B cell (primary cell): ENCODE results near the gene UPK3BL2. TPM values are rescaled to one million over a fixed set of nuclear protein-coding genes. Genes with fewer than 3 reads are reported as not detected.
A peak's percentile ranks its signal among the peaks of the same experiment; 100 is the strongest.
"Not testable (repeated sequence)": the region's sequence is repeated elsewhere in the genome, so short reads cannot be mapped to it uniquely, and the experiment has no call there.

Experiments
- ATAC-seq: fragments of 200-7000 bp; cut with Tn5 transposase; one replicate; pipeline ENCODE4 v1.10.0; 2021; ENCODE audit warnings: low read depth, mild to moderate bottlenecking, moderate number of reproducible peaks, moderate library complexity
- CTCF ChIA-PET: fragments of 350-600 bp; sonication (Branson Sonifier 250); formaldehyde crosslinking; loops from one replicate; lab custom pipeline; 2021; ENCODE audit warnings: antibody characterized with exemption, inconsistent platforms; lab: Charles Lee
- POLR2A ChIA-PET: fragments of 350-600 bp; sonication (Branson Sonifier 250); formaldehyde crosslinking; loops from one replicate; lab custom pipeline; 2021; ENCODE audit warnings: antibody characterized with exemption; lab: Charles Lee
- DNase-seq: peaks from one replicate; pipeline ENCODE4 v3.0.0; 2013
- H2AFZ ChIP-seq: 2 replicates; pipeline ENCODE4 v1.6.1; 2012; ENCODE audit warnings: mild to moderate bottlenecking, low read depth, low read length; ENCODE audit not compliant: insufficient read depth, poor library complexity, severe bottlenecking
- H3K27ac ChIP-seq, 2 donors: 1 replicate in 1 of 2; 2 replicates in 1 of 2; pipeline ENCODE4 v1.5.1; 2012 to 2013; ENCODE audit warnings: low read length in 2 of 2, mild to moderate bottlenecking in 2 of 2, moderate library complexity in 1 of 2
- H3K27me3 ChIP-seq, 4 experiments: fragments of 200-600 bp in 1 of 4; sonication (generic) in 1 of 4; replicated peaks in 1 of 4; 1 replicate in 2 of 4; 2 replicates in 2 of 4; pipeline versions ENCODE4 v1.6.1 to v1.7.0; 2013 to 2016; ENCODE audit warnings: low read length in 3 of 4, mild to moderate bottlenecking in 2 of 4, mixed read lengths in 1 of 4, moderate library complexity in 1 of 4; ENCODE audit not compliant: insufficient read depth in 4 of 4, control insufficient read depth in 3 of 4; ENCODE audit errors: control extremely low read depth in 1 of 4
- H3K36me3 ChIP-seq, 2 experiments: replicated peaks in 1 of 2; 1 replicate in 1 of 2; 2 replicates in 1 of 2; pipeline versions ENCODE4 v1.6.1 to v1.7.1; 2013; ENCODE audit warnings: low read length in 1 of 2; ENCODE audit not compliant: insufficient read depth in 2 of 2, control insufficient read depth in 1 of 2; ENCODE audit errors: control extremely low read depth in 1 of 2, extremely low read depth in 1 of 2
- H3K4me1 ChIP-seq, 2 donors: fragments of 200-600 bp in 1 of 2; sonication (generic) in 1 of 2; 1 replicate in 1 of 2; 2 replicates in 1 of 2; pipeline versions ENCODE4 v1.5.1 to v1.6.1; 2013 to 2017; ENCODE audit warnings: low read length in 2 of 2; ENCODE audit not compliant: control insufficient read depth in 2 of 2, insufficient read depth in 2 of 2
- H3K4me2 ChIP-seq: replicated peaks from 2 replicates; pipeline ENCODE3; 2012; ENCODE audit warnings: mild to moderate bottlenecking, low read depth, low read length; ENCODE audit not compliant: poor library complexity, severe bottlenecking
- H3K4me3 ChIP-seq, 5 experiments: fragments of 200-600 bp in 1 of 5; sonication (generic) in 1 of 5; 1 replicate in 3 of 5; 2 replicates in 2 of 5; pipeline versions ENCODE4 v1.5.1 to v1.7.0; 2011 to 2016; ENCODE audit warnings: low read length in 4 of 5, mild to moderate bottlenecking in 4 of 5, low read depth in 2 of 5, control low read depth in 1 of 5, moderate library complexity in 1 of 5; ENCODE audit not compliant: insufficient read depth in 1 of 5; ENCODE audit errors: control extremely low read depth in 1 of 5, extremely low read depth in 1 of 5
- H3K79me2 ChIP-seq: fragments of 200-600 bp; sonication (generic); one replicate; pipeline ENCODE4 v1.6.0; 2016; ENCODE audit warnings: low read length; ENCODE audit not compliant: control insufficient read depth, insufficient read depth
- H3K9ac ChIP-seq: fragments of 200-600 bp; sonication (generic); 2 replicates; pipeline ENCODE4 v1.6.1; 2017; ENCODE audit warnings: mild to moderate bottlenecking, low read length, moderate library complexity
- H3K9me3 ChIP-seq, 3 donors: one replicate each; pipeline versions ENCODE4 v1.6.1 to v1.7.1; 2013; ENCODE audit warnings: low read length in 2 of 3; ENCODE audit not compliant: control insufficient read depth in 2 of 3, insufficient read depth in 1 of 3; ENCODE audit errors: control extremely low read depth in 1 of 3
- H4K20me1 ChIP-seq: 2 replicates; pipeline ENCODE4 v1.6.0; 2012; ENCODE audit warnings: mild to moderate bottlenecking, low read length; ENCODE audit not compliant: insufficient read depth, control insufficient read depth, poor library complexity, severe bottlenecking
- H3K27ac Mint-ChIP-seq: one replicate; pipeline ENCODE4 v1.8.0; 2021; ENCODE audit warnings: mixed read lengths
- H3K27me3 Mint-ChIP-seq: one replicate; pipeline ENCODE4 v1.8.0; 2021; ENCODE audit warnings: mixed read lengths
- H3K4me1 Mint-ChIP-seq: one replicate; pipeline ENCODE4 v1.8.0; 2021; ENCODE audit warnings: mixed read lengths
- H3K4me3 Mint-ChIP-seq: one replicate; pipeline ENCODE4 v1.8.0; 2021; ENCODE audit warnings: mixed read lengths
- H3K9me3 Mint-ChIP-seq: one replicate; pipeline ENCODE4 v1.8.0; 2022; ENCODE audit warnings: mixed read lengths; ENCODE audit not compliant: insufficient read depth
- WGBS: methylation state at CpG from one replicate; pipeline ENCODE4 v1.1.5; 2013; ENCODE audit warnings: missing lambda C conversion rate; ENCODE audit not compliant: insufficient coverage; 5-methylcytosine and 5-hydroxymethylcytosine counted together
- intact Hi-C: fragments of 100-400 bp; cut with micrococcal nuclease; formaldehyde crosslinking; loops from one replicate; pipeline ENCODE4 v1.10.0; 2022
- polyA plus RNA-seq: library from polyadenylated mRNA; depleted of rRNA; stranded (reverse); fragments of >200 nt; gene quantifications from 2 replicates; pipeline ENCODE4 v1.2.3, GENCODE V29; 2012
- total RNA-seq, 2 donors: library from RNA; stranded (reverse); fragments of 120-200 nt in 1 of 2; gene quantifications; 1 replicate in 1 of 2; 2 replicates in 1 of 2; pipeline versions ENCODE4 v1.2.3 to v1.2.4, GENCODE V29; 2013 to 2022
- TF ChIP-seq, protein P1 (sequence below): fragments of 200-600 bp; IDR thresholded peaks from one replicate; pipeline ENCODE4 v1.8.0; 2022; ENCODE audit warnings: antibody characterized with exemption, mild to moderate bottlenecking

The UPK3BL2 gene
- total and polyA plus RNA-seq, 2 donors (not counting 1 experiment from before 2014, with no cell fraction given): 68.2 to 143 TPM

DNA sequence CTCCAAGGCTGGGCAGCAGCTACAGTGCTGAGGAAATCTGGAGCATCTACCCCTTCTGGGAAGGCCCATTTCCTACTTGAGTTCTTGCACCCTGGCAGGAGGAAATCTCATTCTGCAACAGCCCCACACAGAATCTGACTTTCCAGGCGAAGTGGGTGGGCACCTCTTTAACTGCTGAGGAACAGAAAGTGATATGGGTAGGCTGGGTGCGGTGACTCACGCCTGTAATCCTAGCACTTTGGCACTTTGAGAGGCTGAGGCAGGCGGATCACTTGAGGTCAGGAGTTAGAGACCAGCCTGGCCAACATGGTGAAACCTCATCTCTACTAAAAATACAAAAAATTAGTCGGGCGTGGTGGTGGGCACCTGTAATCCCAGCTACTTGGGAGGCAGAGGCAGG lies 31.1 kb upstream of the UPK3BL2 start:
- H3K4me1 Mint-ChIP-seq, H3K4me2 ChIP-seq, H3K4me3 Mint-ChIP-seq, H3K4me3 ChIP-seq, DNase-seq, H3K79me2 ChIP-seq, CTCF ChIA-PET, H3K27me3 Mint-ChIP-seq, POLR2A ChIA-PET, H3K27ac ChIP-seq, H3K4me1 ChIP-seq, H2AFZ ChIP-seq, H3K27ac Mint-ChIP-seq, H4K20me1 ChIP-seq, ATAC-seq, H3K27me3 ChIP-seq, H3K9me3 Mint-ChIP-seq, H3K9ac ChIP-seq, H3K36me3 ChIP-seq, intact Hi-C loops, H3K9me3 ChIP-seq: not testable (repeated sequence)
- WGBS: no CpG with 5 or more reads among the region's 6 CpGs

DNA sequence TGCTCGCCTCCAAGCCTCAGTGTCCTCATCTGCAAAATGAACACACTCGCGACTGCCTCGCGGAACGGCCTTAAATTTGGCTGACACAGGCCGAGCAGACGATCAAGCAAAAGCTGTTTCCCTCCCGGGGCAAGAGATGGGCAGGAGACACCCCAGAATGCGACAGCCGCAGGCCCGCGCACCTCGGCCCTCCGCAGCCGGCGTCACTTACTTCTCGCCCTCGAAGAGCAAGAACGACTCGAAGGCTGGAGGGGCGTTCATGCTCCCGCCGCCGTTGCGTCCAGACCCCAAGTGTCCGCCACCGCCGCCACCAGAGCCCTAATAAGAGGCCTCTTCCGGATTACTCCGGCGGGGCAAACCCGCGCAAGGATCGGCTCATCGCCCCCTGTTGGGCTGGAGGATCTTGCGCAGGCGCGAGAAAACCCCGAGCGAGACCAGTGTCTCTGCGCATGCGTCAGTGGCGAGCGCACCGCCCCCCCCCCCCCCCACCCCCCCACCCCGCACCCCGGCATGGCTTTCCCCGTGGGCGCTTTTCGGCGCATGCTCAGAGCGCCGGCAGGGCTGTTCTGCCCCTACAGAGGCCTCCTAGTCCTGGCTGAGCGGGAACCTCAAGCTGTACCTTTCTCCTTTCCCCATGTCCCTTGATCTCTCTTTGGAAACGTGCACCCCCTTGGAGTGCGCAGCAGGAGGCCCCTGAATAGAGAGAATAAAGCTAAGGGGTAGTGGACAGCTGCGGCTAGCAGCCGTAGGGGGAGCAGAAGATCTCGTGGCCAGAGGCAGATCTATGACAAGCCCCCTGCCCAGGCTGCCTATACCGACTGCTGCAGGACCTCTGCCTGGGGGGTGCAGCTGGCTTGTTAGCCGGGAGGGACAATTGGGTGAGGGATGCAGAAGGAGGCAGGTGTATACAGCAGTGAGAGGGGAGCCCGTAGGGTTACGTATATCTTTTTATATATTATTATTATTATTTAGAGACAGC lies 29.1 kb upstream of the UPK3BL2 start, which contains the start of gene POLR2J3:
Gene POLR2J3, minus strand, starts transcription at position 323 of the 979 bp plus-strand sequence. Its CDS starts 62 bp downstream, at position 261.
- H3K4me1 ChIP-seq, H3K4me2 ChIP-seq, H3K4me1 Mint-ChIP-seq, POLR2A ChIA-PET, H3K27me3 Mint-ChIP-seq, H3K79me2 ChIP-seq, H4K20me1 ChIP-seq, H3K36me3 ChIP-seq, H3K9me3 ChIP-seq, H3K27me3 ChIP-seq, intact Hi-C loops, CTCF ChIA-PET, H3K9me3 Mint-ChIP-seq: not testable (repeated sequence)
- Histone ChIP-seq H3K9ac (peak within 1 kb of the TSS; percentile 72), H3K27ac (peak within 1 kb of the TSS; percentile 49 to 63), H3K4me3 (peak within 1 kb of the TSS in 4 of 5 experiments; percentile 55 to 80 (median 60)), H2AFZ (peak within 1 kb of the TSS; percentile 77)
- DNase-seq (peak; percentile 96), ATAC-seq (peak; percentile 95)
- WGBS: 1% methylated on average over 34 of the region's 64 CpGs
- peak within 1 kb of the TSS; percentile 91 for H3K4me3 Mint-ChIP-seq
- TF ChIP-seq, protein P1, sequence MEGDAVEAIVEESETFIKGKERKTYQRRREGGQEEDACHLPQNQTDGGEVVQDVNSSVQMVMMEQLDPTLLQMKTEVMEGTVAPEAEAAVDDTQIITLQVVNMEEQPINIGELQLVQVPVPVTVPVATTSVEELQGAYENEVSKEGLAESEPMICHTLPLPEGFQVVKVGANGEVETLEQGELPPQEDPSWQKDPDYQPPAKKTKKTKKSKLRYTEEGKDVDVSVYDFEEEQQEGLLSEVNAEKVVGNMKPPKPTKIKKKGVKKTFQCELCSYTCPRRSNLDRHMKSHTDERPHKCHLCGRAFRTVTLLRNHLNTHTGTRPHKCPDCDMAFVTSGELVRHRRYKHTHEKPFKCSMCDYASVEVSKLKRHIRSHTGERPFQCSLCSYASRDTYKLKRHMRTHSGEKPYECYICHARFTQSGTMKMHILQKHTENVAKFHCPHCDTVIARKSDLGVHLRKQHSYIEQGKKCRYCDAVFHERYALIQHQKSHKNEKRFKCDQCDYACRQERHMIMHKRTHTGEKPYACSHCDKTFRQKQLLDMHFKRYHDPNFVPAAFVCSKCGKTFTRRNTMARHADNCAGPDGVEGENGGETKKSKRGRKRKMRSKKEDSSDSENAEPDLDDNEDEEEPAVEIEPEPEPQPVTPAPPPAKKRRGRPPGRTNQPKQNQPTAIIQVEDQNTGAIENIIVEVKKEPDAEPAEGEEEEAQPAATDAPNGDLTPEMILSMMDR: peak; percentile 73
- peak within 1 kb of the TSS; percentile 93 for H3K27ac Mint-ChIP-seq

DNA sequence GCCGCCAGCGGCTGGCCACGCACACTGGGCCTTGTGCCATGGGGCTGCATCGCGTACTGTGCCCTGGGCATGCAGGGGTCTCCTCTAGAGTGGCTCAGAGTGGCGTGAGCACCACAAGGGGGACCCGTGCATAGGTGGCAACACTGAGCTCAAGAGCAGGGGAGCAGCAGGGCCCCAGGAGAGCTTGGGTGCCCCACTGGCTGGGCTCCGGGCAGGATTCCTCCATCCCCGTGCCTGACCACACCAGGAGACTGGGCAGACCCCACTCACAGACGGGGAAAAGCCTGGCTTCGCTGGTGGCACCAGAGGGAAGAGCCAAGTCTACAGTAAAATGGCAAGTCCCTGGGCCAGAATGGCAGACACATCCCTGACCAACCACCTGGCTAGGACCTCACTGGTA lies 25.1 kb upstream of the UPK3BL2 start:
- intact Hi-C loops, POLR2A ChIA-PET, H4K20me1 ChIP-seq, H3K4me1 Mint-ChIP-seq, H3K9ac ChIP-seq, H3K4me3 ChIP-seq, H3K27me3 Mint-ChIP-seq, H3K27me3 ChIP-seq, H3K4me2 ChIP-seq, H3K27ac Mint-ChIP-seq, CTCF ChIA-PET, H3K79me2 ChIP-seq, ATAC-seq, H3K36me3 ChIP-seq, H2AFZ ChIP-seq, H3K4me3 Mint-ChIP-seq, H3K9me3 Mint-ChIP-seq, H3K9me3 ChIP-seq, H3K27ac ChIP-seq, H3K4me1 ChIP-seq: not testable (repeated sequence)
- peak; percentile 0 for DNase-seq
- WGBS: no CpG with 5 or more reads among the region's 11 CpGs
